RPMI7951 (cell line): ENCODE results near the gene TEAD1. TPM values are rescaled to one million over a fixed set of nuclear protein-coding genes. Genes with fewer than 3 reads are reported as not detected.

Source experiments
- DNase-seq: peaks from one replicate; pipeline ENCODE4 v3.0.0-alpha.2; 2012; ENCODE audit warnings: low read depth
- total RNA-seq: library from RNA; depleted of rRNA; stranded (reverse); fragments of >200 nt; shearing (Covaris generic); gene quantifications from 2 replicates; pipeline ENCODE4 v1.2.3, GENCODE V29; 2014

Gene TEAD1
- total RNA-seq, 1 experiment from 2014 or later = 53.3 TPM

DNA sequence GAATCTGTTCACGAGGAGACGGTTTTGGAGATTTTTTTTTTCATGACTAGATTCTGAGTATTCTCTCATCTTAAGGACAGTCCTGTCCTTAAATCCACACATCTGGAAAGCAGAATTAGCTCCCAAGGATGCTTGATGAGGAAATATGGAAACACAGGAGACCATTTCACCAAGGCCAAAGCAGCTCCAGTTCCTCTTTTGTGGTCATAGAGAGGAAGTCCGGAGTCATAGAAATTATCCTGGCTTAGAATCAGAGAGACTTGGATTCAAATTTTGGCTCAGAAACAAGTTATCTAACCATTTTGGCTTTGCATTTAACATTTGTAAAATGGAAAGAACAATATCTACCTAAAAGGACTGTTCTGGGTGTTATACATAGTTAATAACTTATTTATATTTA lies 7.3 kb upstream of the TEAD1 start:
- DNase-seq = no peak

DNA sequence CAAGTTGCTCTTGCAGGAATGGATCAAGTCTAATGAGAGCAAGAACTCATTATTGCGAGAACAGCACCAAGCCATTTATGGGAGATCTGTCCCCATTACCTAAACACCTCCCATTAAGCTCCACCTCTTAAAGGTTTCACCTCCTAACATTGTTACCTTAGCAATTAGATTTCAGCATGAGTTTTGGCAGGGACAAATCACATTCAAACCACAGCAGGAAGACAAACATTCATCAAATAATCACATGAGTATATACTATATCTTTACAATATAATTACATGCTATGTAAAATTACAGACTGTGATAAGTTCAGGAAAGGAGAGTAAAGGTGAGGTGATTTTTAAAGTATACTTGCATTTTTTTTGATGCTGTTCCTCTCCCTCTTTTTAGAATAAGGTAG lies 6.6 kb upstream of the TEAD1 start:
- DNase-seq = no peak

DNA sequence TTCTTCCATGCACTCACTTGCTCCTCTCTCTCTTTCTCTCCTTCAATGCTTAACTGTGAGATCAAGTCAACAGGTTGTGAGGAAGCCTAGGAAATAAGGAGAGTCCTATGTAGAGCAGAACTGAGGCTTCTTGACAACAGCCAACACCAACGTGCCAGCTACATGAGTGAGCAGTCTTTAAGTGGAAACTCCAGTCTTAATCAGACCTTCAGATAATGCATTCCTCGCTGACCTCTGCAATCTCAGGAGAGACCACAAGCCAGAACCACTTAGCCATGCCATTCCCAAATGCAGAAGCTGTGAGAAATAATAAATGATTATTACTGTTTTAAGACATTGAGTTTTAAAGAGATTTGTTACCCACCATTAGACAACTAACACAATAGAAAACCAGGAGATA lies 6.1 kb upstream of the TEAD1 start:
- peak; percentile 35 for DNase-seq

DNA sequence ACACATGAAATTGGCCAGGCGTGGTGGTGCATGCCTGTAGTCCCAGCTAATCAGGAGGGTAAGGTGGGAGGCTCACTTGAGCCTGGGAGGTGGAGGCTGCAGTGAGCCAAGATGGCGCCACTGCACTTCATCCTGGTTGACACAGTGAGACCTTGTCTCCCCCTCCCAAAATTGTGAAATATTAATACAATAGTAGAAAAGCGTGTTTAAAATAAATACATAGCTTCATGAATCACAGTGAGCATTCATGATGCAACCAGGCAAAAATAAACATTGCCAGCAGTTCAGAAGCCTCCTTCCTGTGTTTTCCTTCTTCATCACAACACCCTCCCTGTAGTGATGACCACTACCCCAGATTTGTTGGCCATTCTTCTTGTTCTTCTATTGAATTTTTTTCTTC lies 4.3 kb upstream of the TEAD1 start:
- no peak for DNase-seq

DNA sequence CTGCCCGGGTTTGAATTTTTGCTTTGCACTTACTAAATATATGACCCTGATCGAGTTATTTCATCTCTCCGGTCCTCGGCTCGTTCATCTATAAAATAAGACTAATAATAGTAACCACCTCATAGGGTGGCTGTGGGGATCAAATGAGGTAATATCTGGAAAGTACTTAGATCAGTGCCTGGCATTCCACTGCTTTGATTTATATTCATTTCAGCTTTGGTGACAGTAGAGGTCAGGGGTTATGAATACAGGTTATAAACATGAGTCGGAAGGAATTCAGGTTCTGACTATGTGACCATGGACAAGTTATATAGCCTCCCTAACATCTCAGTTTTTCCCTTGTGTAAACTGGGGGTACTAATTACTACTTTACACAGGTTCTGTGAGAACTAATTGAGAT lies 2.9 kb upstream of the TEAD1 start:
- no peak for DNase-seq

DNA sequence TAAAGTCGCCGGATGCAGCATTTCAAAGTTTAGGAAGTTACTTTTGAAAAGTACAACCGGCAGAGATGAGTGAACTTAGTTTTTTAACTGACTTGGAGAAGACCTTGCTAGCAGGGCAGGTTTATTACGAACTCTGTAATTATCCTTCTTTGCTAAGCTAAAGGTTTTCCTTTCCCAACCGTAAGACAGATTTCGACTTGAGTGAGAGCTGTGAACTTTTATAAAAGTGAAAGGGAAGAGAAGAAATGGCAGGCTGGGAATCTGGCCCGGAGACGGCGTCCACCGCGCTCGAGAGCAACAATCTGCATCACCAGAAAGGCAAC lies 659 bp upstream of the TEAD1 start:
- no peak for DNase-seq

DNA sequence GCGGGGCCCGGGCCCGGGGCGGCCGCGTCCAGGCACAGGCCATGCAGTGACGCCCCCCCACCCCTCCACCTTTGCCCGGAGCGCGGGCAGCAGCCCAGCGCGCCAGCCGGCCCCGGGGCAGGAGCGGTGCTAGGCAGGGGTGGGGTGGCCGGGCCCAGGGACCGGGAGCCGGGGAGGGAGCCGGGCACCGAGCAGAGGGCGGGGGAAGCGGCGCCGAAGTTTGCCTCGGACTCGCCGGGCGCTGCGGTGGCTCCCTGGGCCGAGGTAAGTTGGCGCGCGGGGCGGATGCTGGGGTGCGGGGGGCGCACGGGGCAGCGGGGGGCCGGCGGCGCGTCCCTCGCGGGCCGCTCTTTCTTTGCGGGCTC lies 332 bp downstream of the TEAD1 start:
- no peak for DNase-seq

DNA sequence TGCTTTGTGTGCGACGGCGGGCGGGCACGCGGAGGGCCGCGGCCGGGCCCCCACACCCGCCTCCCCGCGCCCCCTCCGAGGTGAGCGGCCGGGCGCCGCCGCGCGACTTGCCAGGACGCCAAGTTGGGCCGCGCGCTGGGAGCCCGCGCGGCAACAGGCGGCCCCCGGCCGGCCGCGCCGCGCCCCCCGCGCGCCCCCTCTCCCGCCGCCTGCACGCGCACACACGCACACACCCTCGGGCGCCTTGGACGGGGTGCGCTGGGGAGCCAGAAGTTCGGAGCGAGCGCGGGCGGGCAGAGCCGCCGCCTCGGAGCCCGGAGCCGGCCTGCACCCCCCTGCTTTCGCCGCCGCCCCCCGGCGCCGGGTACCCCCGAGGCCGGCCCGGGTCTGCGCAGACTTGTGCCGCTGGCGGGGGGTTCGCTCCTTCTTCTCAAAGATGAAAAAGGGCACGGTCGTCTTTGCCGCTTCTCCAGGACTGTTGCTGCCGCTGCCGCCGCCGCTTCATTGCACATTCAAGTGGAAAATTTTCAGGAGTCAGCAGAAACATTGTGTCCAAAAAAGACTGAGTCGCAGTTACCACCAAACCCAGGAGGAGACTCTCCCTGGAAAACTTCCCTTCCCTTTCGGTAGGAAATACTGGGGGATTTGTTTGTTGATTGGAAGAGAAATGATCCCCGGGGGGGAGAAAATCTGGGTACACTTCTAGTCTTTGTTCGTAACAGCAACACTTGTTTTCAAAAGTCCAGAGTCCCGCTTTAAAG lies 895 bp downstream of the TEAD1 start:
- DNase-seq = peak; percentile 53

DNA sequence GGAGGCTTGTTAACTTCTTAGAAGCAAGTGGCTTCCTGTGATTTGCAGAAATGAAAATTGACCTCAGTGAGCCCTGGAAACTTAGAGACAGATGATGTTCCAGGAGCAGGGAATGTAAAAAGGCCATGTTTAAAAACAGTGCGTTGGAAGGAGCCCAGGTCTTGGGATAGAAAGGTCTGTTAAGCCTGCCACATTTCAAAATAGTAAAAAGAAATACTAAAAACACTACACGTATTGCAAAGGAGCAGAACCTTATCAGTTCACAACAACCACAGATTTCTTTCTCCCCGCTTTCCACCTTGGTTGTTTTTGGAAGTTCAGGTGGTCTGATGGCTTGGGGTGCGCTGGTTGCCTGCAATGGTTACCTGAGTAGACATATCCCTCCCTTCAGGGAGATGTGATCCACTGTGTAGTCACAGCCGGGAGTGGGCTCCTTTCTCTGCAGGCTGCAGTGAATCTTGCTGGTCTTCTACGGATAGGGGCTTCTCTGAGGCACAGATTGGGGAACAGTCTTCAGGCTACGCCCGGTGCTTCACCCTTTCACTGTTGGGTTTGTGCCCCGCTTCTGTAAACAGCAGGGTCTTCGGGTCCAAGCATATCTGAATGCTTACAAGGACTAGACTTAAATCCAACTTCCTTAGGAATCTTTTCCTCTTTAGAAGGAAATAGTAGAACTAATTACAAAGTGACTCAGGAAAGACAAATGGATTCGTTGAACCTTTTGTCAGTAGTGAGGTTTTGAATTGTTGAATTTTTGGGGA lies 1.9 kb downstream of the TEAD1 start:
- no peak for DNase-seq

DNA sequence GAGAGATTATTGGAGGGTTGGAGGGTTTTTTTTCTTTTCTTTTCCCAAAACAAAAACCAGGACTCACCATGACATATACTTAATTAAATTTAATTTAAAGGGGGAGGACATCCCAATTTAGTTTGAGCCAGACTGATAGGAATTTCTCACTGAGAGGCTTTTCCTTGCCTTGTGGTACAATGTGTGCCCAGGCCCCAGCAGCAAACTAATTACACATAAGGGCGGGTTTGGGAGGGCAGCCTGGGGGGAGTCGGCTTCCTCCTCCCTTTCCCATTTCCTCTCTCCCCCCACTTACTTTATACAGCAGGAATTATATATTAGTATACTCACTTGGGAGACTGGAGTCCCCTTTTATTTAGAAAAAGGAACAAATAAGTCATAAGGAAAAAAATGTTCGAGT lies 2.9 kb downstream of the TEAD1 start:
- peak; percentile 64 for DNase-seq

DNA sequence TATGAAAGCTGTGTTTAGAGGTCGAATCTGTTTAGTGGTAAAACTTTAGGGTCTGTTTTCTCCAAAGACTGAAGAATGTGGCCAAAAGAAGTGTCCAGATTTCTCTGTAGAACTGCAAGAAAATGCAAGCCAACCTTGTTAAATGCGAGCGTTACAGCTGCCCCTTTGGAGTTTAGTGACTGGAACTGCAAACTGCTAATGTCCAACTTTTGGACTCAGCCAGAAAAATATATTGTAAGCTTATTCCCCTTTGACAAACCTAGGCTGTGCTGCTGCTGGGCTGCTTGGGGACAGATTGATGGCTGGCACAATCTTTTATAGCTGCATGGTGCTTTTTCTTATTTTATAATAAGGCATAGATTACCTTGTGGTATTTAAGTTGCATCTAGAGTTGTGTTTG lies 3.9 kb downstream of the TEAD1 start:
- DNase-seq = no peak

DNA sequence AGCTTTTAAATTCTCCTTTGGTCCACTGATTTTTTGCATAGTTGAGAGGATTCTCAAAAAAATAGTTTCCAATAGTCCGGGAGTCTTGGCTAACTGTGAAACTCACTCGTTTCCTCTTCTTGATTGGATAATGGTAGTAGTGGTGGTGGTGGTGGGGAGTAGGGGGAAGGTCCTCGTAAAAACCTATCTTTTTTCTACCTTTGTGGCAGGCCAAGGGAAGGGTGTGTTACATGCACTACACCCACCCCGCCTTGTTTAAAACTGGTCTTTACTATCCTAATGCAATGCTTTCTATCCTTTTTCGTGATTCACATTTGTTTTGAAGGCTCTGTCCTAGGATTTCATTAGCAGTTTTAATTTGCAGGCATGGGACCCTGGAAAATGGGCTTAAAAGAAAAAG lies 4.8 kb downstream of the TEAD1 start:
- no peak for DNase-seq

DNA sequence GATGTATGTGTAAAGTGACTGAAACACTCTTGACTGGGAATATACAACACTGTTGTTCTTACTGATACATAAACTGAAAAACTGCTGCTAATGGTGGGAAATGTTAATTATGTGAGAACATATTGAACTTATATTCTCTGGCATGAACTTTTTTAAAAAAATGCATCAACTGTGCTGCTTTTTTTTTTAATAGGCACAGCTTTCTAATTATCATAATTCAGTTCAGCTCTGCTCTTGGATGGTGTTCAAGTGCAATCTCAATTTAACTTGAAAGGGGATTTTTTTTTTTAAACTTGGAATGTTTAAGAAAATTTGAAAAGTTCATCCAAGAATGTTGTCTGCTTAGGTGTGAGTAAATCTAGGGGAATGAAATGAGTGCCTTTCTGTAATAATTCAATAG lies 5.2 kb downstream of the TEAD1 start:
- DNase-seq = no peak

DNA sequence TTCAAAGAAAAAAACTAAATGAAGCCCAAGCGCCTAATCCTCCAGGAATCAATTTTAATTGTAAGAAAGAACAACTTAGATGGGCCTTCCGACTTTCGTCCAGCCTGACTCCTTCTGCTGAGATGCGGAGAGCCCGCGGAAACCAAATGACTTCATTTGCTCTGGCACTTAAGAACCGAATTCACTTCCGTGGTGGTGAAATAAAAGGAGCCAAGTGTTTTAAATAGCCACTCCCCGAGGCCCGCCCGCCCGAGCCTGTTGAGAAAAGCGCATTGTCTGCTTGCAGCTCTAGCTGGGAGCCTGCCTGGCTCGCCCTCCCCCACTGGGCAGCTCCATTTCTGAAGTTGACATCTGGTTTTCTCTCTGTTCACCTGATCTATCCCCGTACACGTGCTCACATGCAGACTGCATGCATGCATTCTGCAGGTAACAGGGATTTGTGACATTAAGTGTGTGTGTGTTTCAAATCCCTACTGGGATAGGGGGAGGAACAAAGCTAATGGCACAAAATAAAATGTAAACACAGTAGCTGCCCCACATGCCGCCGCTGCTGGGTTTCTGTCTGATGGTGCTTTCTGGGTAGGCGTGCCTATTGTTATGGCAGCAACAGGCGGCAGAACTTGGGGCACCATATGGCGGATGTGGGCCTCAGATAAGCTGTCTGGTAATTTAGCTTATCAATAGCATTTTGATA lies 6.2 kb downstream of the TEAD1 start:
- DNase-seq = peak; percentile 89

DNA sequence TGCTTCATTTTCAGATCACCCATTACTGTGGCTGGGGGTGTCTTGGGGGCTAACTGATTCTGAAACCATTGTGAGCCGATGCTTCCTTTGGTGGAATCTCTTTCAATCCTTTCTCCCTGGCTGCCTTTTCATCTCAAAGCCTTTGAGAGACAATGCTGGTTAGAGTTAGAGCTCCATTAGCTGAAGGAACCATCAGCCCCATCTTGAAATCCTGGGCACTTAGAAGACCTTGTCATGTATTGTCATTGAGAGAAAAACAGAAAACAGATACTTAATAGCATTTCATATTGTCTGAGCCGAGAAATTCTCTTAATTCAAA lies 6.7 kb downstream of the TEAD1 start:
- no peak for DNase-seq

DNA sequence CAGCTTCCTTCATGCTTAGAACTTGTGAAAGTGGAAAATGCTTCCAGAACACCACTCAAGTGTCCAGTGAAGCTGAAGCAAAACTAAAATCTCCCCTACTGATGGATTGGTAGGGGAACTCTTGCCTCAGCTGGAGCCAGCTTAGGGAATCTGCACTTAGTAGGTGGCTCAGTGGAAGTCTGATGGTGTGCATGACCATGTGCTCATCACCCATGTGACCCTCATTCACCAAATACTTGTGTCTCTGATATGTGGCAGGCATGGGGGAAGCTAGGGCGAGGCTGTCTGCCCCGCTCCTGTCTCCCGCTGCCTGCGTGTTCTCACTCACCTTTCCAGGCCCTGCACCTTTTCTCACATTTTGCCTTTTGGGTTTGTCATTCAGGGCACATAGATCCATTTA lies 7.2 kb downstream of the TEAD1 start:
- DNase-seq = no peak

DNA sequence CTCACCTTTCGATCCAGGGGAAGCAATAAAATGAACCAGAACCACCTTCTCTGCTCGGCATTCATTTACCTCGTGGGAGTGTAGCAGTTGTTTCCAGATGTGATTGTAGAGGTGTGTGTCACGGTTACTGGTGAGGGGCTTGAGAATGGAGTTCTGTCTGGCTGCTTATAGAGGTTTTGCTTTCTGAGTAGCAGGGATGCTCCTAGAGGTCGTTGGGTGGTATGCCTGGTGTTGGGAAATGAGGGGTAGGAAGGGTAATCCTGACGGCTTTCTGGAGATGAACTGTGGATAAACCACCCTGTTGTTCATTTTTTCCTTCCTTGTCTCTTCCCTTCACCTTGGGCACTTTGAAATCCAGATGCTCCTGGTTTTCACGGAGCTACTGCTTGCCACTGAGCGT lies 8.1 kb downstream of the TEAD1 start:
- no peak for DNase-seq

DNA sequence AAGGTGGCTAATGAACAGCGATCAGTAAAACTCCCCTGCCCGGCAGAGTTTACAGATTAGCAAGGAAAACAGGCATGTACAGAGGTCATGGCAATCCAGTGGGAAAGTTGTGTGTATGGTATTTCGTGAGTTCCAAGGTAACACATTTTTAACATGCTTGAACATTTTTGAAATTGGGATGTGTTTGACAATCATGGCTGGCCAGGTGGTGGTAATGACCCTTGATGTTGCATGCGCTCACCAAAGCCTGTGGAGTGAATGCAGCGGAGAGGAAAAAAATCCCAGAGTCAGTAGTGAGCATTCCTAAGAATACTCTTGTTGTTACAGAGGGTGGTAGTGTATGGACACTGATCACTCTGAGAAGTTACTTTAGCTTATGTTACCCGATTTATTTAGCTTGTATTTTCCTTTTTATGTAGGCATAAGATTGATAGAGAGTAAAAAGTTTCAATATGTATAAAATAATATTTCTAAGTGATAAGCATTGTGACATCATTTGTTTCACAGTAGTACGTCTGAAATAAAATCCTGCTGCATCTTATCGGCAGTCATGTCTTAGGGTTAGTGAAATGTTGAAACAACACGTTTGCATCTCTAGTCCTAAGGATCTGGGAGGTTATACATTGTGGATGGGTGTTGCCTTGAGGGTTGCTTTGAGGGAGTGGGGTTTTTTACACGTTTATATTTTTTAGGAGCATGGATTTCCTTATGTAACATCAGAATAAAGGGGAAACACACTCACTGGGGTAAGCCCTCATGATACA lies 8.7 kb downstream of the TEAD1 start:
- no peak for DNase-seq

DNA sequence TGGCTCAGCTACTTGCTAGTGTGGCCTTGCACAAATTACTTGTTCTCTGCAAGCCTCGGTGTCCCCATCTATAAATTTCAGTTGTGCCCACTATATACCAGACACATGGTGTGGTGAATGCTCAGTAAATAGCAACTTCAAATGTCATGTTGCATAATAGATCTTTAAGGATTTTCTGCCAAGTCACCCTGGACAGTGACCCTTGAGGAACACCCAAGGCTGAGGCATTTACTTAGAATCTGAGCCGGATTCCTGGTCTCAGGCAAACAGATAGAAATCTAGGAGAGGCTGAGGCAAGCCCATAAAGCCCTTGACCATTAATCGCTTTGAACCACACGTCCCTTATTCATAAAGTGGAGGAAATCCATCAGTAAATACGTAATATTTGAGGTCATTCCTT lies 9.7 kb downstream of the TEAD1 start:
- peak; percentile 57 for DNase-seq

DNA sequence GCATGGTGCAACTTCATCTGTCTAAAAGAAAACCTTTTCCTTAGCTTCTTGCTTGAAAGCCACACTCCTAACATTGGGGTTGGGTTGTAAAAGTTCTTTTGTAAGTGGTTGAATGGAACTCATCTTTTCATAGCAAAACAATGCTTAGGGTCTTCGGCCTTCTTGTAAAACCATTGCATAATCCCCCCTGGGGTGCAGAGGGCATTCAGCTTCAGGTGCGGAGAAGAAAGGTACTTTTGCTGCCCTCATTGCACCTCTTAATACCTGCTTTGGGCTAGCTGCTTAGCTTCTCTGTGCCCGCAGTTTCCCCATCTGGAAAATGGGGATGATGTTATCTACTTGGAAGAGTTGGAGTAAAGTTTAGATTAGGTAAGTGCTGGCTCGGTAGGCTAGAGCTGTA lies 10.1 kb downstream of the TEAD1 start:
- DNase-seq = no peak

DNA sequence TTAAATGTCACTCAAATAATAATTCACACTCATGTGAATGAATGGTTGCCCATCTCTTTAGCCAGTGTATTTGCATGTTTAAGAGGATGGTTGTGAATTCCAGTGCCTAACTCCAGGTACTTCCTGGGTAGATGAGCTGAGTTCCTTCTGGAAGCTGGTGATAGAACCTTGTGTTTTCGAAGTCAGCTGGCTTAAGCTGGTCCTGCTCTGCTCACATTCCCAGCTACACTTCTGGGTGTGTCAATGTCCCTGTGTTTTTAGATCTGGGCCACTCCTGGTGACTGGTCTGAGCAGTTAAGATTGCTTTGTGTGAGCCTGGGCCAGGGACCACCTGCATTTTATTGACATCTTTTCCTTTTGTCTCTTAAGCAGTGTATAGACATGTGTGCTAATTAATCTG lies 10.6 kb downstream of the TEAD1 start:
- no peak for DNase-seq

DNA sequence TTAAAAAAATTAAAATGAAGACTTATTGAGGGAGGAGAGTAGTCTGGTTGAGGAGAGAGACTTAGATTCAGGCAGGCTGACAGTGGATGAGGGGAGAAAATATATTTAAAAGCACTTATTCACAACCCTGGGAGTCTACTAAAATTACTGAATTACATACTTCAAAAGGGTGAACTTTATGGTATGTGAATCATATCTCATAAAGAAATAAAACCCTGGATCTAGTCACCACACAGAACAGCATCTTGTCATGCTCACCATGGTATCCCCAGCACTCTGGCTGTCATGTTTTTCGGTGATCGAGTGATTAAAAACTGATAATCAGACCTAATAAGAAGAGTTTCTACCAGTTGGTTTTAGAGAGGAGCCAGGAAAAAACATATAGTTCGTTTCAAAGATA lies 11.0 kb downstream of the TEAD1 start:
- no peak for DNase-seq
